Smooth muscle cell (in vitro differentiated cells): ENCODE results near the gene CUL2. TPM values are rescaled to one million over a fixed set of nuclear protein-coding genes. Genes with fewer than 3 reads are reported as not detected.

Experiments
- DNase-seq: peaks from one replicate; lab custom pipeline; 2025; ENCODE audit not compliant: unreplicated experiment; lab: John Stamatoyannopoulos, UW
- H2AFZ ChIP-seq: fragments of 200-600 bp; sonication (generic); 2 replicates; pipeline ENCODE4 v1.6.0; 2016; ENCODE audit warnings: antibody characterized with exemption, low read depth, mild to moderate bottlenecking
- H3F3A ChIP-seq: fragments of 200-600 bp; sonication (generic); 2 replicates; pipeline ENCODE4 v1.6.0; 2017; ENCODE audit warnings: antibody characterized with exemption, low read depth
- H3K27ac ChIP-seq: fragments of 200-600 bp; sonication (generic); 2 replicates; pipeline ENCODE4 v1.5.1; 2016; ENCODE audit warnings: low read depth, mild to moderate bottlenecking
- H3K27me3 ChIP-seq: fragments of 200-600 bp; sonication (generic); 2 replicates; pipeline ENCODE4 v1.6.1; 2016; ENCODE audit warnings: low read depth, mild to moderate bottlenecking
- H3K36me3 ChIP-seq: fragments of 200-600 bp; sonication (generic); 2 replicates; pipeline ENCODE4 v1.5.1; 2016; ENCODE audit warnings: low read depth
- H3K4me1 ChIP-seq: fragments of 200-600 bp; sonication (generic); 2 replicates; pipeline ENCODE4 v1.5.1; 2016; ENCODE audit warnings: low read depth
- H3K4me2 ChIP-seq: fragments of 200-600 bp; sonication (generic); 2 replicates; pipeline ENCODE4 v1.6.0; 2016; ENCODE audit warnings: mild to moderate bottlenecking
- H3K4me3 ChIP-seq: fragments of 200-600 bp; sonication (generic); 2 replicates; pipeline ENCODE4 v1.5.1; 2016; ENCODE audit warnings: mild to moderate bottlenecking
- H3K79me2 ChIP-seq: fragments of 200-600 bp; sonication (generic); 2 replicates; pipeline ENCODE4 v1.6.0; 2016; ENCODE audit warnings: low read depth, mild to moderate bottlenecking
- H3K9ac ChIP-seq: fragments of 200-600 bp; sonication (generic); 2 replicates; pipeline ENCODE4 v1.6.0; 2016; ENCODE audit warnings: low read depth
- H3K9me3 ChIP-seq: fragments of 200-600 bp; sonication (generic); replicated peaks from 2 replicates; pipeline ENCODE4 v1.5.1; 2016; ENCODE audit warnings: low read depth
- H4K20me1 ChIP-seq: fragments of 200-600 bp; sonication (generic); 2 replicates; pipeline ENCODE4 v1.6.0; 2016; ENCODE audit warnings: low read depth
- WGBS: methylation state at CpG from one replicate; pipeline ENCODE4 v1.1.7; 2016; ENCODE audit warnings: low lambda C conversion rate; 5-methylcytosine and 5-hydroxymethylcytosine counted together
- polyA plus RNA-seq: library from polyadenylated mRNA; unstranded; fragments of >200 nt; fragmentation: Nextera tagmentation; extraction: Ambion mirVana; gene quantifications from 2 replicates; pipeline ENCODE4 v1.2.1, GENCODE V29; 2016
- total RNA-seq: library from RNA; depleted of rRNA; stranded (reverse); fragments of >200 nt; gene quantifications from 2 replicates; pipeline ENCODE4 v1.2.3, GENCODE V29; 2014
- TF ChIP-seq, protein P1 (sequence below): fragments of 200-600 bp; sonication (generic); IDR thresholded peaks from 2 replicates; pipeline ENCODE4 v1.5.1; 2017; ENCODE audit warnings: borderline replicate concordance, mild to moderate bottlenecking, antibody characterized with exemption; ENCODE audit not compliant: insufficient read depth, poor library complexity, severe bottlenecking

Gene CUL2
- total and polyA plus RNA-seq, 2 experiments from 2014 or later = 38.7 to 39.6 TPM

DNA sequence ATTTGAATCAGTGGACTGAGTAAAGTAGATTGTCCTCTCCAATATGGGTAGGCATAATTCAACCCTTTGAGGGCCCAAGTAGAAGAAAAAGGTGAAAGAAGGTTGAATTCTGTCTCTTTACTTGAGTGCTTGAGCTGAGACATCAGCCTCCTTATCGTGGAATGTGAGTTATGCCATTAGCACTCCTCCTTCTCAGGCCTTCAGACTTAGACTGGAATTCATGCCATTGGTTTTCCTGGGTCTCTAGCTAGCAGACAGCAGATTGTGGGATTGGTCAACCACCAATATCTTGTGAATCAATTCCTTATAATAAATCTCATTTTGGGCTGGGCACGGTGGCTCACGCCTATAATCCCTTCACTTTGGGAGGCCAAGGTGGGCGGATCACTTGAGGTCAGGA is 89.2 kb downstream of the CUL2 start:
- no peaks in the 10 kb centered on the region for H4K20me1 ChIP-seq
- no peaks in the 10 kb centered on the region for H3K4me1 ChIP-seq
- no peaks in the 10 kb centered on the region for H3K9me3 ChIP-seq
- H3K9ac ChIP-seq = no peak overlapping the region
- no peak overlapping the region for H3K4me3 ChIP-seq
- no peaks in the 10 kb centered on the region for H3K36me3 ChIP-seq
- TF ChIP-seq, protein P1, sequence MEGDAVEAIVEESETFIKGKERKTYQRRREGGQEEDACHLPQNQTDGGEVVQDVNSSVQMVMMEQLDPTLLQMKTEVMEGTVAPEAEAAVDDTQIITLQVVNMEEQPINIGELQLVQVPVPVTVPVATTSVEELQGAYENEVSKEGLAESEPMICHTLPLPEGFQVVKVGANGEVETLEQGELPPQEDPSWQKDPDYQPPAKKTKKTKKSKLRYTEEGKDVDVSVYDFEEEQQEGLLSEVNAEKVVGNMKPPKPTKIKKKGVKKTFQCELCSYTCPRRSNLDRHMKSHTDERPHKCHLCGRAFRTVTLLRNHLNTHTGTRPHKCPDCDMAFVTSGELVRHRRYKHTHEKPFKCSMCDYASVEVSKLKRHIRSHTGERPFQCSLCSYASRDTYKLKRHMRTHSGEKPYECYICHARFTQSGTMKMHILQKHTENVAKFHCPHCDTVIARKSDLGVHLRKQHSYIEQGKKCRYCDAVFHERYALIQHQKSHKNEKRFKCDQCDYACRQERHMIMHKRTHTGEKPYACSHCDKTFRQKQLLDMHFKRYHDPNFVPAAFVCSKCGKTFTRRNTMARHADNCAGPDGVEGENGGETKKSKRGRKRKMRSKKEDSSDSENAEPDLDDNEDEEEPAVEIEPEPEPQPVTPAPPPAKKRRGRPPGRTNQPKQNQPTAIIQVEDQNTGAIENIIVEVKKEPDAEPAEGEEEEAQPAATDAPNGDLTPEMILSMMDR = no peak
- H3F3A ChIP-seq = no peaks in the 10 kb centered on the region
- H3K27ac ChIP-seq = no peak overlapping the region
- no peaks in the 10 kb centered on the region for H3K27me3 ChIP-seq
- WGBS = 76% methylated on average over 4 of the region's 4 CpGs
- H3K79me2 ChIP-seq = no peaks in the 10 kb centered on the region
- no peak overlapping the region for H2AFZ ChIP-seq
- no peak for DNase-seq
- no peak overlapping the region for H3K4me2 ChIP-seq

DNA sequence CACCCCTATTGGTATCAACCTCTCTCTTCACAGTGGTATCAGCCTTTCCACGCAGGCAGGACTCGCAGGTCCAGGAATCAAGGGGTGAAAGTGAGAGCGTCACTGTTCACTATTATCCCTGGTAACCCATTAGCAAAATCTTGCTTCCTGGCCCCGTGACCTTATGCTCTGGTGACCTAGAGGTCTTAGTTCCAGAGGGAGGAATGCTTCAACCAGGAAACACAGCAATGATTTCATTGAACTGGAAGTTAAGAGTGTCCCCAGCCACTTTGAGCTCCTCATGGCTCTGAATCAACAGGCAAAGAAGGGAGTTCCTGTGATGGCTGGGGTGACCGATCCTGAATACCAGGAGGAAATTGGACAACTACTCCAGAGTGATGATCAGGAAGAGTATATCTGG is 90.6 kb downstream of the CUL2 start:
- Histone ChIP-seq H3K27me3 (no peaks in the 10 kb centered on the region), H3K27ac (no peak overlapping the region), H3K36me3 (no peaks in the 10 kb centered on the region), H2AFZ (no peak overlapping the region), H3K79me2 (no peaks in the 10 kb centered on the region), H3K4me1 (peaks cover 3% of the 10 kb centered on the region), H3K9ac (no peak overlapping the region), H3F3A (no peaks in the 10 kb centered on the region), H4K20me1 (no peaks in the 10 kb centered on the region), H3K9me3 (no peaks in the 10 kb centered on the region), H3K4me3 (no peak overlapping the region), H3K4me2 (no peak overlapping the region)
- TF ChIP-seq, protein P1 = no peak
- no peak for DNase-seq
- 95% methylated on average over 5 of the region's 5 CpGs for WGBS

DNA sequence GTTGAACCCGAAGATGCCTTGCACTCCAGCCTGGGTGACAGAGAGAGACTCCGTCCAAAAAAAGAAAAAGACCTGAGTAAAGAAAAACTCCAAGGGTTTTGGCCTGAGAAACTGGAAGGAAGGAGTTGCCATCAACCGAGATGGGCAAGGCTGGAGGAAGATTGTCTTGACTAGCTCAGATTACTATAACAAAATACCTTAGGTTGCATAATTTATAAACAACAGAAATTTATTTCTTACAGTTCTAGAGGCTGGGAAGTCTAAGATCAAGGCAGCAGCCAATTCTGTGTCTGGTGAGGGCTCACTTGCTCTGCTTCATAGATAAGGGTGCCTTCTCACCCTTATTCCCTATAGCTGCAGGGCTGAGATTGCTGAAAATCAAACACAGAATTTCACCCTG is 91.2 kb downstream of the CUL2 start:
- Histone ChIP-seq H3K27ac (no peak overlapping the region), H3F3A (no peaks in the 10 kb centered on the region), H3K27me3 (no peaks in the 10 kb centered on the region), H3K36me3 (no peaks in the 10 kb centered on the region), H3K9me3 (no peaks in the 10 kb centered on the region), H3K4me1 (peaks cover 3% of the 10 kb centered on the region), H2AFZ (no peak overlapping the region), H3K4me2 (no peak overlapping the region), H3K9ac (no peak overlapping the region), H3K4me3 (no peak overlapping the region), H3K79me2 (no peaks in the 10 kb centered on the region), H4K20me1 (no peaks in the 10 kb centered on the region)
- 89% methylated on average over 3 of the region's 3 CpGs for WGBS
- DNase-seq = no peak
- TF ChIP-seq, protein P1 = no peak

DNA sequence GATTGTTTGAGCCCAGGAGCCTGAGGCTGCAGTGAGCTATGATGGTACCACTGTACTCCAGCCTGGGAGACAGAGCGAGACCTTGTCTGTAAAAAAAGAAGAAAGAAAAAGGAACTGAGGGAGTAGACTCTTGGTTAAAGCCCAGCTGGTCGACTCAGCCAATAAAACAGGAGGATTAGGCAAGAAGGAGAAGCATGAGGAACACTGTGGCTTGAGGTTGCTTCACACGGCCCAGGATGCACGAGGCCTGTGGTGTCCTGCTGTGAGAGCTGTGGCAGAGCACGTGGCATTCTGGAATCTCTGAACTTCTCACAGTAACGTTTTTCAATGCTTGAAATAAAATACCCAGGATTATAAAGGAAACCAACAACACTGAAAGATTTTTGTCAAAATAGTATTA is 93.3 kb downstream of the CUL2 start:
- H3K79me2 ChIP-seq = no peaks in the 10 kb centered on the region
- no peak overlapping the region for H3K4me3 ChIP-seq
- H3K27ac ChIP-seq = no peak overlapping the region
- H3K36me3 ChIP-seq = no peaks in the 10 kb centered on the region
- 51% methylated on average over 6 of the region's 6 CpGs for WGBS
- no peaks in the 10 kb centered on the region for H3K27me3 ChIP-seq
- no peak overlapping the region for H3K9ac ChIP-seq
- no peak overlapping the region for H3K4me2 ChIP-seq
- H2AFZ ChIP-seq = no peak overlapping the region
- H3K9me3 ChIP-seq = no peaks in the 10 kb centered on the region
- no peaks in the 10 kb centered on the region for H4K20me1 ChIP-seq
- TF ChIP-seq, protein P1 = no peak
- peaks cover 3% of the 10 kb centered on the region for H3K4me1 ChIP-seq
- H3F3A ChIP-seq = no peaks in the 10 kb centered on the region
- no peak for DNase-seq
